Measurements from ENCODE around the gene OR13C2.

The OR13C2 gene

GRCh38 chr9:104577263-104577662, 28.2 kb downstream of the OR13C2 start:
- no peak for TF ChIP-seq CTCF (IDR thresholded peaks at IDR 0.05; ENCODE audit: low read depth, low read length, poor library complexity, severe bottlenecking)
- no peak for TF ChIP-seq EZH2phosphoT487 (IDR thresholded peaks at IDR 0.05; ENCODE audit: borderline replicate concordance, low read length)
- Histone ChIP-seq H4K20me1 (ENCODE audit: control insufficient read depth, insufficient read depth, low read depth, low read length) (no peaks in the 10 kb centered on the region), H3K4me1 (ENCODE audit: control insufficient read depth, low read length) (no peaks in the 10 kb centered on the region), H3K36me3 (ENCODE audit: control insufficient read depth, low read length) (no peaks in the 10 kb centered on the region), H3K27ac (ENCODE audit: low read depth, low read length) (no peak overlapping the region), H3K79me2 (ENCODE audit: control insufficient read depth, low read length) (no peaks in the 10 kb centered on the region), H3K27me3 (ENCODE audit: control insufficient read depth, low read length) (no peaks in the 10 kb centered on the region), H3K4me2 (ENCODE audit: low read length) (no peak overlapping the region), H3K9me2 (replicated peaks; ENCODE audit: control insufficient read depth, low read length) (no peaks in the 10 kb centered on the region), H3K9me3 (ENCODE audit: control insufficient read depth, insufficient read depth, low read length) (no peaks in the 10 kb centered on the region), H3F3A (ENCODE audit: control insufficient read depth, insufficient read depth) (no peaks in the 10 kb centered on the region), H3K4me3 (ENCODE audit: low read length) (no peak overlapping the region)

GRCh38 chr9:104575456-104575855, 30.0 kb downstream of the OR13C2 start:
- H3K9me3 ChIP-seq (ENCODE audit: control insufficient read depth, insufficient read depth, low read length) = no peaks in the 10 kb centered on the region
- H3K79me2 ChIP-seq (ENCODE audit: control insufficient read depth, low read length) = no peaks in the 10 kb centered on the region
- no peak for TF ChIP-seq EZH2phosphoT487 (IDR thresholded peaks at IDR 0.05; ENCODE audit: borderline replicate concordance, low read length)
- TF ChIP-seq CTCF (IDR thresholded peaks at IDR 0.05; ENCODE audit: low read depth, low read length, poor library complexity, severe bottlenecking) = no peak
- H3K9me2 ChIP-seq (replicated peaks; ENCODE audit: control insufficient read depth, low read length) = no peaks in the 10 kb centered on the region
- H3K36me3 ChIP-seq (ENCODE audit: control insufficient read depth, low read length) = no peaks in the 10 kb centered on the region
- no peaks in the 10 kb centered on the region for H4K20me1 ChIP-seq (ENCODE audit: control insufficient read depth, insufficient read depth, low read depth, low read length)
- H3F3A ChIP-seq (ENCODE audit: control insufficient read depth, insufficient read depth) = no peaks in the 10 kb centered on the region
- H3K27me3 ChIP-seq (ENCODE audit: control insufficient read depth, low read length) = no peaks in the 10 kb centered on the region
- H3K4me2 ChIP-seq (ENCODE audit: low read length) = no peak overlapping the region
- no peak overlapping the region for H3K27ac ChIP-seq (ENCODE audit: low read depth, low read length)
- no peaks in the 10 kb centered on the region for H3K4me1 ChIP-seq (ENCODE audit: control insufficient read depth, low read length)
- no peak overlapping the region for H3K4me3 ChIP-seq (ENCODE audit: low read length)

GRCh38 chr9:104572612-104573011, 32.8 kb downstream of the OR13C2 start:
- no peaks in the 10 kb centered on the region for H3F3A ChIP-seq (ENCODE audit: control insufficient read depth, insufficient read depth)
- H3K27me3 ChIP-seq (ENCODE audit: control insufficient read depth, low read length) = no peaks in the 10 kb centered on the region
- TF ChIP-seq EZH2phosphoT487 (IDR thresholded peaks at IDR 0.05; ENCODE audit: borderline replicate concordance, low read length) = no peak
- no peak for TF ChIP-seq CTCF (IDR thresholded peaks at IDR 0.05; ENCODE audit: low read depth, low read length, poor library complexity, severe bottlenecking)
- H3K27ac ChIP-seq (ENCODE audit: low read depth, low read length) = no peak overlapping the region
- H3K36me3 ChIP-seq (ENCODE audit: control insufficient read depth, low read length) = no peaks in the 10 kb centered on the region
- H4K20me1 ChIP-seq (ENCODE audit: control insufficient read depth, insufficient read depth, low read depth, low read length) = no peaks in the 10 kb centered on the region
- H3K4me2 ChIP-seq (ENCODE audit: low read length) = no peak overlapping the region
- H3K4me3 ChIP-seq (ENCODE audit: low read length) = no peak overlapping the region
- no peaks in the 10 kb centered on the region for H3K4me1 ChIP-seq (ENCODE audit: control insufficient read depth, low read length)
- no peaks in the 10 kb centered on the region for H3K9me2 ChIP-seq (replicated peaks; ENCODE audit: control insufficient read depth, low read length)
- H3K9me3 ChIP-seq (ENCODE audit: control insufficient read depth, insufficient read depth, low read length) = no peaks in the 10 kb centered on the region
- no peaks in the 10 kb centered on the region for H3K79me2 ChIP-seq (ENCODE audit: control insufficient read depth, low read length)

GRCh38 chr9:104568868-104569267, 36.6 kb downstream of the OR13C2 start, which contains the start of gene OR13C8:
Gene OR13C8, plus strand, starts transcription at chr9:104569168. Its CDS starts 0 bp downstream, at chr9:104569168.
- Histone ChIP-seq H3K27ac (ENCODE audit: low read depth, low read length) (no peak within 1 kb of the TSS), H3K27me3 (ENCODE audit: control insufficient read depth, low read length) (no peaks in the 10 kb centered on the region), H3K9me2 (replicated peaks; ENCODE audit: control insufficient read depth, low read length) (no peaks in the 10 kb centered on the region), H4K20me1 (ENCODE audit: control insufficient read depth, insufficient read depth, low read depth, low read length) (no peaks in the 10 kb centered on the region), H3K4me2 (ENCODE audit: low read length) (no peak within 1 kb of the TSS), H3F3A (ENCODE audit: control insufficient read depth, insufficient read depth) (no peaks in the 10 kb centered on the region), H3K4me3 (ENCODE audit: low read length) (no peak within 1 kb of the TSS), H3K79me2 (ENCODE audit: control insufficient read depth, low read length) (no peaks in the 10 kb centered on the region), H3K4me1 (ENCODE audit: control insufficient read depth, low read length) (no peaks in the 10 kb centered on the region), H3K36me3 (ENCODE audit: control insufficient read depth, low read length) (no peaks in the 10 kb centered on the region), H3K9me3 (ENCODE audit: control insufficient read depth, insufficient read depth, low read length) (no peaks in the 10 kb centered on the region)
- no peak for TF ChIP-seq CTCF (IDR thresholded peaks at IDR 0.05; ENCODE audit: low read depth, low read length, poor library complexity, severe bottlenecking)
- no peak for TF ChIP-seq EZH2phosphoT487 (IDR thresholded peaks at IDR 0.05; ENCODE audit: borderline replicate concordance, low read length)

Data from DOHH2 (cell line).